Measurements from ENCODE around the gene PAK5.

GRCh38 chr20:9887706-9888105, 48.8 kb upstream of the PAK5 start:
- no peak for TF ChIP-seq CTCF (conservative IDR thresholded peaks at IDR 0.05)
- no peak for TF ChIP-seq EZH2 (IDR thresholded peaks at IDR 0.05; ENCODE audit: low read depth)

All from PC-9 (cell line).